ENCODE results near the gene DDIT3.
"Not testable (repeated sequence)": the region's sequence is repeated elsewhere in the genome, so short reads cannot be mapped to it uniquely, and the experiment has no call there.

Gene DDIT3, protein sequence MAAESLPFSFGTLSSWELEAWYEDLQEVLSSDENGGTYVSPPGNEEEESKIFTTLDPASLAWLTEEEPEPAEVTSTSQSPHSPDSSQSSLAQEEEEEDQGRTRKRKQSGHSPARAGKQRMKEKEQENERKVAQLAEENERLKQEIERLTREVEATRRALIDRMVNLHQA

DNA sequence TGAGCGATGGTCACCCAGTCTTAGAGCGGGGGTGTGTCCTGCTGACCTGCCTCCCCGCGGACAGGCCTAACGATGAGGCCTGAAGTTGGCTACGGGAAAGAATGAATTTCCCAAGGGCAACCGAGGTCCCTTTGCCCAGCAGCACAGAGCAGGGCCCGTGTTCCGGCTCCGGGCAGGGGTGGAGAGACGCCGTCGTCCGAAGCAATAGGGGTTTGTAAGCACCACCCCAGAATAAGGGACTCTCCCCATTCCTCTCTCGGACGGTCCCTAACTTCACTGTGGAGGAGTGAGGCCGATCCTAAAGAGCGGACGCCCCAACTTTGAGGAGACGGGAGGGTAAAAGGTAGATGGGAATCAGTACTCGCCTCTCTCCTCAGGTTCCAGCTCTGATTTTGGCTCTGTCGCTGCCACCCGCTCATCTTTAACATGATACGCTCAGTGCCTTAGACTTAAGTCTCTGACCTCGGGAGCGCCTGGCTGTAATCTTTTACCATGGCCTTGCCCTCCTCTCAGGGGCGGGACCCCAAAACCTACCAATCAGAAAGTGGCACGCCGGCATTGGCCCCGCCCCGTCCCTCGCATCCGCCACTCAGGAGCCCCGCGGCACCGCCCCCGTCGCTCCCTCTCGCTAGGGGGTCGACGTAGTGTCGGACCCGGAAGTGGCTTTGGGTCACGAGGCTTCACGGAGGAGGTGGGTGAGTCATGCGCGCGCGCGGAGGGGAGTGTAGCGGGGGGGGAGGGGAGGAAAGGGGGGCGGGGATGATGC is at the start of gene DDIT3:
TSS of gene DDIT3 (minus strand) at position 462 of the 766 bp plus-strand sequence. CDS start 3,108 bp downstream, outside the sequence.
- in situ Hi-C loops (cut with HindIII; ENCODE audit: low sequenced_read_pairs): no loop called here

DNA sequence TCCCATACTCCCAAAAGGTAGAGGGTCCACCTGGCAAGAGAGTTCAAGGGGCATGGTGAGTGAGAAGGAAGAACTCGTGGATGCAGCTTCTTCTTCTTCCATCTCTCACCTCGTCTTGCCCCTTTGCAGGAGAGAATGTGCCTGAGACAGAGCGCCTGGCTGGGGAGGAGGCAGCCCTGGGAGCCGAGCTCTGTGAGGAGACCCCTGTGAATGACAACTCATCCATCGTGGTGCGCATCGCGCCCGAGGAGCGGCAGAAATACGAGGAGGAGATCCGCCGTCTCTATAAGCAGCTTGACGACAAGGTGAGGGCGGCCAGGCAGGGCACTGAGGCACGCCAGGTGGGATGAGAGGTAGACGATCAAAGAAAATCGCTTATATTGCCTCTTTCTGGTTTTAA is 49.5 kb upstream of the DDIT3 start:
- in situ Hi-C loops (cut with HindIII; ENCODE audit: low sequenced_read_pairs): no loop called here

DNA sequence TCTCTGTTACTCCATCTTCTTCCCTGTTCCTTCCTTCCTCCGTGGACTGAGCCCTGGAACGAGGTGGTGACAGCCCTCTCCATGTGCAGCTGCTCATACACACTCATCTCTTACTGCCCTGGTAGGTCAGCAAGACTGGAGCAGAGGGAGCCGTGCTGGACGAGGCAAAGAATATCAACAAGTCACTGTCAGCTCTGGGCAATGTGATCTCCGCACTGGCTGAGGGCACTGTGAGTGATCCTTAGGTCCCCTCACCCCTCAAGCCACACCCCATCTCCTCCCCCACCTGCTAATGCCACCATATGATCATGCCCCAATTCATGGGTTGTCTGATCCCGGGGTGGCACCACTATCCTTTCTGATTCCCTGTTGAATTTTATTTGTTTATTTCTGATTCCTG is 48.5 kb upstream of the DDIT3 start:
- in situ Hi-C loops (cut with HindIII; ENCODE audit: low sequenced_read_pairs): no loop called here

DNA sequence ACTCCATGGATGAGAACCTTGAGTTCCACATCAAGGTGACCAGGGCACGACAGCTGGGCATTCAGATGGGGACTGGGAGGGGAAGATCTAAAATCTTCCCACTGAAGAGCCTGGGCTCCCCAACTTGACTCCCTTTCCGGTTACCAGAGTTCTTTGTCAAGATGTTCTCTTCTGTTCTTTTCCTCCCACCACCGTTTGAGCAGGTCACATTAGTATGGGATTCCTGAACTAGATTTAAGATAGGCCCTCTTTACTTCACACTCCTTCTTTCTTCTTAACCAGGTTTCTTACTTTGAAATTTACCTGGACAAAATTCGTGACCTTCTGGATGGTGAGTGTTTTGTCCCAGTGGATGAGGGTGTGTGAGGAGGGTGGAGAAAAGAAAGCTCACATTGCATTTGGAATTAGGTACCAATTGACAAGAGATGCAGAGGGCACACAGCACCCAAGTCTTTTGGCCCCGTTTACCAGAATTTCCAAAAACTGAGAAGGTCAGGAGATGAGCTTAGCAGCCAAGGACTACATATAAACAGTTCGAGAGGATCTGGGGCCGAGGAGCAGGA is 43.9 kb upstream of the DDIT3 start:
- in situ Hi-C loops (cut with HindIII; ENCODE audit: low sequenced_read_pairs): no loop called here

DNA sequence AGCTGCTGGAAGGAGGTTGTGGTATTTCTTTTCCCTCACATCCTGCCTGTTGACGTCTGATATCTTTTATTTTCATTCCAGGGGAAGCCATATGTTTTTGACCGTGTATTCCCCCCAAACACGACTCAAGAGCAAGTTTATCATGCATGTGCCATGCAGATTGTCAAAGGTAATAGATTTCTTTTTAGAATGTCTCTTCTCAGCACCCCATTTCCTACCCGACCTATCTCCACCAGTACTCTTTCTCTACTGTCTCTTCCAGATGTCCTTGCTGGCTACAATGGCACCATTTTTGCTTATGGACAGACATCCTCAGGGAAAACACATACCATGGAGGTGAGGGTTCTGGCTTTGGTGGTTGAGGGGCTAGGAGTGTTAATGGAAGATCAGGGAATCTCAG is 43.0 kb upstream of the DDIT3 start:
- in situ Hi-C loops (cut with HindIII; ENCODE audit: low sequenced_read_pairs): no loop called here

DNA sequence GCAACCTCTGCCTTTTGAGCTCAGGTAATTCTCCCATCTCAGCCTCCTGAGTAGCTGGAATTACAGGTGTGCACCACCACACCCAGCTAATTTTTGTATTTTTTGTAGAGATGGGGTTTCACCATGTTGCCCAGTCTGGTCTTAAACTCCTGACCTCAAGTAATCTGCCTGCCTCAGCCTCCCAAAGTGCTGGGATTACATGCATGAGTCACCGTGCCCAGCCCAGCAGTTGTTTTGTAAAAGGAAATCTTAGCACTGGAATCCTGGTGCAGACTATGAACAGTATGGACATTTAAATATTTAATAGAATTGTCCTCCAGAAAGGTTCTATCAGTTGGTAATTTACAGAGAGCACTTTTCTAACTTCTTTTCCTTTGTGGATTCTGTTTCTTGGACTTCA is 40.8 kb upstream of the DDIT3 start:
- in situ Hi-C loops (cut with HindIII; ENCODE audit: low sequenced_read_pairs): not testable (repeated sequence)

DNA sequence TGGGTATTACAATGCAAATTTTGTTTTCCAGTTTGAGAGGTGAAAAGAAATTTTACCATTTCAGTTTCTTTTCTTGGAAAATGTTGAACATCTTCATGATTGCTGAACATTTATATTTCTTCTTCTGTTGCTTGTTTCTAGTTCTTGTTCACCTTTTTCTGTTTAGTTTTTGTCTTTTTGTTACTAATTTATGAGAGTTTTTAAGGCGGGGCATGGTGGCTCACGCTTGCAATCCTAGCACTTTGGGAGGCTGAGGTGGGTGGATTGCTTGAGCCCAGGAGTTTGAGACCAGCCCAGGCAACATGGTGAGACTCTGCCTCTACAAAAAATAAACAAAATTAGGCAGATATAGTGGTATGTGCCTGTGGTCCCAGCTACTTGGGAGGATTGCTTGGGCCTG is 40.2 kb upstream of the DDIT3 start:
- in situ Hi-C loops (cut with HindIII; ENCODE audit: low sequenced_read_pairs): no loop called here

DNA sequence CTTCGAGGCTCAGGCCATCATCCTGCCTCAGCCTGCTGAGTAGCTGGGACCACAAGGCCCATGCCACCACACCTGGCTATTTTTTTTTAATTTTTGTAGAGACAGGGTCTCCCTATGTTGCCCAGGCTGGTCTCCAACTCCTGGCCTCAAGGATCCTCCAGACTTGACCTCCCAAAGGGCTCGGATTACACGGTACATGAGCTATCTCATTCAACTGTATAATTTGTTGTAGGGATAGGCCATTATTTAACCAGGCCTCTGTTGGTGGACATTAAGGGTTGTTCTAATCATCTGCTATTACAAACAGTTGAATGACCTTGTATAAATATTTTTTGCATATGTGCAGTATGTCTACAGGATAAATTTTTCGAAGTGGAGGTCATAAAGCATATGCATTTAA is 38.5 kb upstream of the DDIT3 start:
- in situ Hi-C loops (cut with HindIII; ENCODE audit: low sequenced_read_pairs): no loop called here

DNA sequence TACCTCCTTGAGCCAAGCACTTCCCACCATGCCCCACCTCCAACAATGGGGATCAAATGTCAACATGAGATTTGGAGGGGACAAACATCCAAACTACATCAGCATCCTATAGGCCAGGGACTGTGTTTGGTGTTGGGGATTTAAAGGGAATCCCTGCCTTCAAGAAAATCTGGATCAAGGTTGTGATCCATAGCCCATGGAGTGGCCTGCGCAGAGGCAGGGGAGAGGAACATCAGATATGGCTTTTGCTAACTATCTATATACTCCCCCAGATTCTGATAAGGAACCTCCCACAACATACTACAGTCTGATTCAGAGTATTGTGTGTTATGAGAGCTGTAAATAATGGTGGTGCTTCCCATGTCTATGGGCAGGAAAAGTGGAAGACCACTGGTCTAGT is 34.6 kb upstream of the DDIT3 start:
- in situ Hi-C loops (cut with HindIII; ENCODE audit: low sequenced_read_pairs): no loop called here

DNA sequence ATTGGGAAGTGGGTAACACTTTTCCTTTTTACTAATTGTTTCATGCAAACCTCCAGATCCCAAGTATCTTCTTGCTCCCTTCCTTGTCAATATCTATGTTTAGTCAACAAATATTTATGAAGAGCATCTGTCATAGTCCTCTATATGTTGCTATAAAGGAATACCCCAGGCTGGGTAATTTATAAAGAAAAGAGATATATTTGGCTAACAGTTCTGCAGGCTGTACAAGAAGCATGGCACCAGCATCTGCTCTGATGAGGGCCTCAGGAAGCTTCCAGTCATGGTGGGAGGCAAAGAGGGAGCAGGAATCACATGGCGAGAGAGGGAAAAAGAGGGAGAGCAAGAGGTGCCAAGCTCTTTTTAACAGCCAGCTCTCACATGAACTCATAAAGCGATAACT is 34.1 kb upstream of the DDIT3 start:
- in situ Hi-C loops (cut with HindIII; ENCODE audit: low sequenced_read_pairs): no loop called here

DNA sequence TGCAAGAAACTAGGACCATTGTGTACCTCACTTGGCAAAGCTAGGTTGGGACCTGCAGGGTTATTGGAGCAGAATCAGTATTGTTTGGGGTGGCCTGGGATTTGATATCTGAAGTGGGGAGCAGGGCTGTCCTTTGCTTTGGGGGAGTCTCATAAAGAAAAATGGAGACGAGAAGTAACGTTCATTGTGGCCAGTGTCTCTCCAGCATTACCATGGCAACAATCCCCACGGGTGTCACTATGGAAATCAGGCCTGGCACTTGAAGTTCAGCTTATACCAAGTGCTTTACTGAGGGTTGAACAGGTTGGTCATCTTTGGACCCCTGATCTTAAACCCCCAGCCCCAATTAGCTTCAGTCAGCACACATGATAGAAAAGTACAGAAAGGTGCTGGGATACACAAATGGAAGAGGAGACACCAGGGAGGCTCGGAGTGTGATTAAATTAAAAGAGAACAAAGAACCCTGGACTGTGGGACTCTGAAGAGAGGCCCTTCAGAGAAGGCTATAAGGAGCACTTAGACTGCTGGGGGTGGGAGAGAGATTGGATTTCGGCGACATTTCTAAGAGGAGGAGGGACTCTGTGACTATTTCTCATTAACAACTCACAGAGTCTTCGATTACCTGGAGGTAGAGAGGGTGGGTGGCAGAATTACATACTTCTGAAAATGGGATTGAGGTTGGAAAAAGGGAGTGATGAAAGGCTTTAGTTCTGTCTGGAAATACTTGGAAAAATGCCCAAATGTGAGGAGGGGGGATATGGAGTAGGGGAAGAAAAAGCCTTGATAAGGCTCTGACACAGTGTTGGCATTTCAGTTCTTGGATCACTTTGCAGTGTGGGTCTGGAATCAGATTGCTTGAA is 33.3 kb upstream of the DDIT3 start:
- in situ Hi-C loops (cut with HindIII; ENCODE audit: low sequenced_read_pairs): no loop called here

DNA sequence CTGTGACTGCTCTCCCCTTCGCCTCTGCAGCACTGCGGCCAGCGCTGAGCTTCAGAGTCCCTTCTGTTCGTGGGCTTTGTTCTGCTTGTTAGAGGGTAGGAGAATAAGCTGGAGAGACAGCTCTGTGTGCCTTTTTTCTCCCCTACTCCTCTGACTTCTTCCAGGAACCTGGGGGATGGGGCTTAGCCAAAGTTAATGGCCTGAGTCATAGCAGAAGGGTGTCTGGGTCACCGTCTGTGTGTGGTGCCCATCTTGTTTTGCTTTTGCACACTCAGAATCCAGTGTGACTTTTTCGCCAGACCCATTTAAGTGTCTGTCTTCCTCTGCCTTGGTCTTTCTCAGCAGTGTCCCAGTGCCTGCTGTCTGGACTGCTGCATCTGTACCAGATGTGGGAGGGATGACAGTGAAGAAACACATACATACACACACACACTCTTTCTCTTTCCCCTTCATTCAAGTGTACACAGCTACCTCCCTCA is 32.6 kb upstream of the DDIT3 start:
- in situ Hi-C loops (cut with HindIII; ENCODE audit: low sequenced_read_pairs): no loop called here

DNA sequence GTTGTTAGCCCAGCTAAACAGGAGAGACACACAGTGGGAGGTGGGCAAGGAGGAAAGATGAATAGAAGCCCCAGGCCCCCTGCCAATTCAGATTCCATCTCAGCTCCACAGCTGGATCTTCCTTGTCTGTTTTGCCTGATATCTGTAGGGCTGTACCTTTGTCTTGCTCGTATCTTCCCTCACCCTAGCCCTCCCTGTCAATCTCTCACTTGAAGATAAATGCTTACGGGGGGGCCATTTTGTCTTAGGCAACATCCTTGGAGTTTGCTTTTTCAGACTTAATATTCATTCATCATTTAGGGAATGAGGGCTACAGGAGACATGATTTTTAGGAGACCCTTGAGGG is 32.0 kb upstream of the DDIT3 start:
- in situ Hi-C loops (cut with HindIII; ENCODE audit: low sequenced_read_pairs): no loop called here

DNA sequence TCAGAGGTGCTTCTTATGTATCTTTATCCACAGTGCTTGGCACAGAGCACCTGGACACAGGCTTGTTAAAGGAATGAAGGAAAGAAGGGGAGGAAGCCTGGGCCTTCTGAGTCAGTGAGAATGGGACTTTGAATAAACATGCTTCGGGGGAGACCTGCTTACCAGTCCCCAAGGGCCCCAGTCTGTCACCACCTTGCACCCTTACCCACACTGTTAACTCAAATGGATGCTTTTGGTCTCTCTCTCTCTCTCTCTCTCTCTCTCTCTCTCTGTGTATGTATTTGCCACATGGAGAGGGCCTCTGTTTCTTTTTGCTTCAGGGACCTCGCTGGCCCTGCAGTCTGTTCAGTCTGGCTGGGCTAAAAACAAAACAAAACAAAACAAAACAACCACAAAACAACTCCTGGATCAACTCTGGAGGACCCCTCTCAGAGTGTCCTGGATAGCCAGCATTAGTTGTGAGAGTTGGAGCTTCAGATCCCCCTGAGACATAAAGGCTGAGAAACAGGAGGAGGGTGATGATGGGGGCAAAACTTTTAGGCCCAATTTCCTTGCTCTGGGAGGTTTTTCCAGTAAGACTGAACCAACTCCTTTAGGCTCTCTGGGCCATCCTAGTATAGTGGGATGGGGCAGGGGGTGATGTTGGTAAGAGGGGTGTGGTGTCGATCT is 31.5 kb upstream of the DDIT3 start:
- in situ Hi-C loops (cut with HindIII; ENCODE audit: low sequenced_read_pairs): no loop called here

DNA sequence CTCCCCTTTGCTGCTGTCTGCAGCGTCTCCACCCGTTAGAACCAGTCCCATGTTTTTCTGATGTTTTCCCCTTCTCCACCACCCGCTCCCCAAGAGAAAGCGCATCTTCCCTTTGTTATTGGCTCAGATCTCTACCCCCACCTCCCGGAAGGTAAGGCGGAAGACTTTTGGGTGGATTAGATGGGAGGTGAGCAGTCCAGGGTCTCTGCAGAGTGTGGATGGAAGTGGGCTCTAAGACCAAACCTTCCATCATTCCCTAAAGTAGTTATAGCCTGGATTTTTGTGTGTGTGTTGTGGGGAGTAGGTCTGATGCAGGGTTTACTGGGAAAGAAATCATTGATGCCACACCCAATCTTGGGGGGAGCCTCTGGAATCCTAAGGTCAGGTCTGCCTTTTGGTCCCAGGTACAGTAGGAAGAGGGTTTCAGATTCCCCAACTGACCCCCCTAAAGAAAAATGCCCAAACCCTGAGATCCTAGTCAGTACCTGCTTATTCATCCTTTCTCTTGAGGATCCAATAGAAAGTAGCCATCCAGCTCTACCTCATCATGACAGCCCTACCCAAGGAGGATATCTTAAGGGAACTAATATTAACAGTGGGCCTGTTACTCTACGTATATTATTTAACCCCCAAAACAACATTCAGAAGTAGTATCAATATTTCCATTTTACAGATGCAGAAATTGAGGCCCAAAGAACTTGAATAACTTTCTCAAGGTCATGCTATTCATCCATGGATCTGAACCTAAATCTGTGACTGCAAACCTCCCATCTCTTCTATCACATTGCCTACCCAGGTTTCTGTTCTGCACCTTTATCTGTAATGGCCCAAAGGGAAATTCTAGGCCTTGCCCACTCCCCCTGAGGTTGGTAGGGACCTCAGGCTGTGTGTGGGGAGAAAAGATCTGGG is 30.6 kb upstream of the DDIT3 start:
- in situ Hi-C loops (cut with HindIII; ENCODE audit: low sequenced_read_pairs): no loop called here

DNA sequence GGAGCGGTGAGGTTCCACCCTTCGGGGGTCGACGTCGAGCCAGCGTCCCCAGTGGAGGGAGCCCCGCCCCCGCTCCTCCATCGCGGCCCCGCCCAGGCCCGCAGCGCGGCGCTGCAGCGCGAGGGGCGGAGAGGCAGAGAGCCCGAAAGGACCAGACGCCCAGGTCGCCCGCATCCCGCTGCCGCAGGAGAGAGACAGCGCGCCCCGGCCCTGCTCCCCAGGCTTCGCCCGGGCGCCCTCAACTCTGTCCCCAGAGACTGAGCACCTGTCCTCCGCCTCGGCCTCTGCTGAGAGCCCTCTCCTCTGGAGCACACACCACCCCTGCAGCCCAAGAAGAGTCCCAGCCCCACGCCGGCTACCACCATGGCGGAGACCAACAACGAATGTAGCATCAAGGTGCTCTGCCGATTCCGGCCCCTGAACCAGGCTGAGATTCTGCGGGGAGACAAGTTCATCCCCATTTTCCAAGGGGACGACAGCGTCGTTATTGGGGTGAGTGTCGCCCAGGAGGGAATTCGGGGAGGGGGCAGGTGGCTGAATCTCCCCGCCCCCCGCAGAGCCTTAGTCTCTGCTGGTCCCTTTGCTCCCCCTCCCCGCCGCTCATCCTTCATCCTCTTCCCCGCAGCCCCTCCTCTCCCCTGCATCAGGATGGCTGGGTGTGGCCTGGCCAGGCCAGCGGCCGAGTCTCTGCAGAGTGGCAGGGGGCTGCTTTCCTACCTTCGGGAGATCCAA is 29.8 kb upstream of the DDIT3 start, which contains the start of gene KIF5A:
TSS of gene KIF5A (plus strand) at position 136 of the 732 bp plus-strand sequence. CDS start at position 364, 228 bp downstream.
- in situ Hi-C loops (cut with HindIII; ENCODE audit: low sequenced_read_pairs): no loop called here

DNA sequence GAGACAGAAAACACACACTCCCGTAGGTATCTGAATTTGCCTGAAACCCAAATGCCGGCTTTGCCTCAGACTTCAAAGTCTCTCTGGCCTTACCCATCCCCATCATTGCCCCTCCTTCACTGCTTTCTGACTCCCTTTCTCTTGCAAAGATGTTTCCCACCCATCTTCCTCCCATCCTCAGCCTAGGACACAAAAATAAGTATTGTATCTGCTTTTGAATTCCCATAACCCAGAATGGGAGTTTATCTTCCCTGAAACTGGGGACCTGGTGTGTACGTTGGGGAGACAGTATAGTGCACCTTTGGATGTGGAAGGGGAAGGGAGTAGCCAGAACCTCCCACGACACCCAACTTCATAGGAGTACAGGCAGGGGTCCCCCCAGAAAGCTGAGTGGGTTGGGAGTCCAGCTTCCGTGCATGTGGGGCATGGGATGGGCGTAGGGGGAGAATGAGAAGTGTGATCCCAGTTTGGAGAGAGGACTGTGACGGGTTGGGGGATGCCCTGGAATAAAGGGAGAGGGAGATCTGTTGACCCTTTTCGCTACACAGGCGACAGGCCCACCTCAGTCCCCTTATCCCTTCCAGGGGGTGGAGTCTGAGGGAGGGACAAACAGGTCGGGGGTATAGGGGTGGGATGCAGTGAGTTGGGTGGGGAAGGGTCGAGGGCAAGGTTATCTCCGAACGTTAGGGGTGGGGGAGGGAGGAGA is 29.0 kb upstream of the DDIT3 start:
- in situ Hi-C loops (cut with HindIII; ENCODE audit: low sequenced_read_pairs): no loop called here

DNA sequence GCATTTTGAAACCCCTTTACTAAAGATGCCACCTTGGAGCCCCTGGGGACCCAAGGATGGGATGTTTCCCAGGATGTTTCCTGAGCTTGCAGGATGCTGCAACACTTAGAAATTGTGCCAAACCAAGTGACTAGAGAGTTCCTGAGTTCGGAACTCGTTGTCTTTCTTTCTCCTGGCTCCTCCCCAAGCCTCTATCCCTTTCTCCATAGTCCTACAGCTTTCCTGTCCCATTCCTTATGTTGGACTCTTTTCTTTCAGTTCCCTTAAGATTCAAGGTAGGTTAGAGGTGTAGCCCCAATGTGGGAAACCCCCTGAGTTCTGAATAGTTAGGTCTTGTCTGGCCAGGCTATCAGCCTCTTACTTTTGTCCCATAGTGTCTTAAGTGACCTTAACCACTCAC is 28.2 kb upstream of the DDIT3 start:
- in situ Hi-C loops (cut with HindIII; ENCODE audit: low sequenced_read_pairs): no loop called here

DNA sequence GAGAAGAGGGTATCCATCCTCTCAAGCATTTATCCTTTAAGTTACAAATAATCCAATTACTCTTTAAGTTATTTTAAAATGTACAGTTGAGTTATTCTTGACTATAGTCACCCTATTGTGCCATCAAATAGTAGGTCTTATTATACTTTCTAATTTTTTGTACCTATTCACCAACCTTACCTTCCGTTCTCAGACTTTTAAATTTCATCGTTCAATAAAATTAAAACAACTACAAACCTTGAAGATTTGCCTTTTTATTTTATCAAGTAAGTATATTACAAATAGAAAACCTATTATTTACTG is 27.6 kb upstream of the DDIT3 start:
- in situ Hi-C loops (cut with HindIII; ENCODE audit: low sequenced_read_pairs): no loop called here

All from DLD1 (cell line).